ENCODE measurements around the gene NEU1.
"Not testable (repeated sequence)": the region's sequence is repeated elsewhere in the genome, so short reads cannot be mapped to it uniquely, and the experiment has no call there.

The NEU1 gene

DNA sequence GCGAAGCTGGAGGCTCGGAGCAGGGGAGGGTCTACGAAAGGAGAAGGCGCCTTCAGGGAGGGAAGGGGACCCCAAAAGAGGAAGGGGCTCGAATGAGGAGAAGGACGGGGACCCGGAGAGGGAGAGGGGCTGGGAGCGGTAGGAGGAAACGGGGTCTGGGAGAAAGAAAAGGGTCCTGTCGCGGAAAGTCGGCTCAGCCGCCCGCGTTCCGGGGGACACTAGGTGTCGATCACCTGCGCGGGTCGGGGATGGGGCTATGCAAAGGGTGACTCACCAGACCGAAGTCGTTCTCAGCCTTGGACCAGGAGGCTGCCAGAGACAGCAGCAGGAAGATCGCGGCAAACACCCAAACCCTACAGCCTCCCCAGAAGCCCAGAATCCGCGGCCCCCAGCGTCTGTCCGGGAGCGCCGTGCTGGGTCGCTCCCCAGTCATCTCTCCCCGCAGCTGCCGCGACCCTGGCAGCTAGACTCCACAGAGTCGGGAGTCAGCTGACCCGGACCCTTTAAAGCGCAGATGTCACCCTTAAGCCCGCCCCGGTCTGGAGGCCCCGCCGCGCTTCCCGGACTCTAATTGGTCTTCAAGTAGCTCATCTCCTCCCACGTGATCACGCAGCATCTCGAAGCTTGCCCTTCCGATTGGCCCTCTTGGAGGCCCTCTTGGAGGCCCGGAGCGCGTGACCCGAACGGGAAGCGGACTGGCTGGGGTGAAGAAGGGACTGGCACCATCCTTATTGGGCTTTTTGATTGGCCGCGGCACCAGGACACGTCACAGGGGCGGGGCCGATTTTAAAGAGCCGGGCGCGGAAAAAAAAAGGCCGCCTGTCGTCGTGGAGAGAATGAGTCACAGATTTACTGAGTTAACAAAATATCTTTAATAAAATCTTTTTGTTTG, at the start of gene NEU1:
Gene NEU1 (minus strand): TSS at position 478 of the 892 bp plus-strand sequence. CDS start 45 bp downstream, at position 433.
- peak; percentile 100 for DNase-seq (ENCODE audit: low spot score)

DNA sequence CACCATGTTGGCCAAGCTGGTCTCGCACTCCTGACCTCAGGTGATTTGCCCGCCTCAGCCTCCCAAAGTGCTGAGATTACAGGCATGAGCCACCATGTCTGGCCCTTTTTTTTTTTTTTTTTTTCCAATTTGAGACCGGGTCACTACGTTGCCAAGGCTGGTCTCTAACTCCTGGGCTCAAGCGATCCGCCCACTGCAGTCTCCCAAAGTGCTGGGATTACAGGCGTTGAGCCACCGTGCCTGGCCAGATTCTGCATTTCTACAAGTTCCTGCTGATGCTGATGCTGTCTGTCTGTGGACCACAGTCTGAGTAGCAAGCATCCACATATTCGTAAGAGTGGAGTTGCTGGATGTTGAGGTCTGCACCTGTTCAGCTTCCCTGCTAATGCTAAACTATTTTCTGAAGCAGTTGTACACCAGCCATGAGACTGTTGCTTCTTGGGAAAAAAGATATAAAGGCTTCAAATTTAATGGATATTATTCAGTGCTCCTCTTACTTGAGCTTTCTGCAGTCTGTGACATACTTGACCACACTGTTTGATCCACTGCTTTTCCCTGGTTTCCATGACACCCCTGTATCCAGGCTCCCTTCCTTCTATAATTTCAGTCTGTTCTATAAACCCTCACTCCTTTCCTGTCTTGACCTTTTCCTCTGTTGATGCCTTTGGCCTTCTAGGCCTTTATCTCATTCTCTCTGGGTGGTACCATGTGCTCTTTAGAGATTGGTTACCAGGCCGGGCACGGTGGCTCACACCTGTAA, 49.4 kb upstream of the NEU1 start:
- DNase-seq (ENCODE audit: low spot score), result no peak

DNA sequence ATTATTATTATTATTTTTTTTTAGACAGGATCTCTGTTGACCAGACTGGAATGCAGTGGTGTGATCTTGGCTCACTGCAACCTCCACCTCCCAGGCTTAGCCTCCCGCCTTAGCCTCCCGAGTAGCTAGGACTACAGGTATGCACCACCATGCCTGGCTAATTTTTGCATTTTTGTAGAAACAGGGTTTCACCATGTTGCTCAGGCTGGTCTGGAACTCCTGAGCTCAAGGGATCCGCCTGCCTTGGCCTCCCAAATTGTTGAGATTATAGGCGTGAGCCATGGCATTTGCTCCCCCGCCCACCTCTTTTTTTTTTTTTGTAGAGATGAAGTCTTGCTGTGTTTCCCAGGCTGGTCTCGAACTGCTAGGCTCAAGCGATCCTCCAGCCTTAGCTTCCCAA, 46.7 kb upstream of the NEU1 start:
- not testable (repeated sequence) for DNase-seq (ENCODE audit: low spot score)

DNA sequence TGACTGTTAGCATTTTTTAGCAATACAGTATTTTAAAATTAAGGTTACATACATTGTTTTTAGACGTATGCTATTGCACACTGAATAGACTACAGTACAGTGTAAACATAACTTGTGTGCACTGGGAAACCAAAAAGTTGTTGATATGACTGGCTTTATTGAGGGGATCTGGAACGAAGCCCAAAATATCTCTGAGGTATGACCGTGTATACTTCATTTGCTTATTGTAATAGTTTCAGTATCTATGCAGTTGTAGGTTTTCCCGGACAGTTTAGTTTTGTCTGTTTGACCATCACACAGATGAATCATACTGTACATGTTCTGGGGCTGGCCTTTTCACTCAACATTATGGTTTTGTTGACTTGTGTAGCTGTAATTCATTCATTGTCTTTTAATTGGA, 46.2 kb upstream of the NEU1 start:
- DNase-seq (ENCODE audit: low spot score), result no peak

DNA sequence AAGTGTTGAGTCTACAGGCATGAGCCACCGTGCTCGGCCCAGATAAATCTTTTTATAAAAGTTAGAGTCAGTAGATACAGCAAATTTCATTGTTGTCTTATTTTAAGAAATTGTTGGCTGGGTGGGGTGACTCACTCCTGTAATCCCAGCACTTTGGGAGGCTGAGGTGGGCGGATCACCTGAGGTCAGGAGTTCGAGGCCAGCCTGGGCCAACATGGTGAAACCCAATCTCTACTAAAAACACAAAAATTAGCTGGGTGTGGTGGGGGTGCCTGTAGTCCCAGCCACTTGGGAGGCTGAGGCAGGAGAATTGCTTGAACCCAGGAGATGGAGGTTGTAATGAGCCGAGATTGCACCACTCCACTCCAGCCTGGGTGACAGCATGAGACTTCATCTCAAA, 45.6 kb upstream of the NEU1 start:
- DNase-seq (ENCODE audit: low spot score), result not testable (repeated sequence)

DNA sequence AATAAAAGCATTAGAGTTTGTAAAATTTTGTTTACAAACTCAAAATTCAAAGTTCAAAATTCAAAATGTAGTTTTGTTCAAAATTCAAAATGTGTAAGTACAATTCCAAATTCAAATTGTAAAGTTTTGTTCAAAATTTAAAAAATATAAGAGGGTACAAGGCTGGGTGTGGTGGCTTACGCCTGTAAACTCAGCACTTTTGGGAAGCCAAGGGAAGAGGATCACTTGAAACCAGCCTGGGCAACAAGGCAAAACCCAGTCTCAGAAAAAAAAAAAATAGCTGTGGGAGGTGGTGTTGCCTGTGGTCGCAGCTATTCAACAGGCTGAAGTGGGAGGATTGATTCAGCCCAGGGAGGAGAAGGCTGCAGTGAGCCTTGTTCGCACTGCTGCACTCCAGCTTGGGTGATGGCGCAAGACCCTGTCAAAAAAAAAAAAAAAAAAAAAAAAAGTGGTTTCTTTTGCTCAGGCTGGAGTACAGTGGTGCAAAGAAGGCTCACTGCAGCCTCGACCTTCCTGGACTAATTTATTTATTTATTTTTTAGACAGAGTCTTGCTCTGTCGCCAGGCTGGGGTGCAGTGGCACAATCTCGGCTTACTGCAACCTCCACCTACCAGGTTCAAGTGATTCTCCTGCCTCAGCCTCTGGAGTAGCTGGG, 44.7 kb upstream of the NEU1 start:
- DNase-seq (ENCODE audit: low spot score), result no peak

DNA sequence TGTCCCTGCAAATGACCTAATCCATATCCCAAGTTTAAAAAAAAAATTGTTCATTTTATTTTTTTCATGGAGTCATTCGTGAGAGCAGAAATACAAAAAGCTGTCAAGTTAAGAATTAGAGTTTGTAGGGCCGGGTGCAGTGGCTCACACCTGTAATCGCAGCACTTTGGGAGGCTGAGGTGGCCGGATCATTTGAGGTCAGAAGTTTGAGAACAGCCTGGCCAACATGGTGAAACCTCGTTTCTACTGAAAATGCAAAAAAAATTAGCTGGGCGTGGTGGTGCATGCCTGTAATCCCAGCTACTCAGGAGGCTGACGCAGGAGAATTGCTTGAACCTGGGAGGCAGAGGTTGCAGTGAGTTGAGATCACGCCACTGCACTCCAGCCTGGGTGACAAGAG, 44.1 kb upstream of the NEU1 start:
- DNase-seq (ENCODE audit: low spot score), result not testable (repeated sequence)

DNA sequence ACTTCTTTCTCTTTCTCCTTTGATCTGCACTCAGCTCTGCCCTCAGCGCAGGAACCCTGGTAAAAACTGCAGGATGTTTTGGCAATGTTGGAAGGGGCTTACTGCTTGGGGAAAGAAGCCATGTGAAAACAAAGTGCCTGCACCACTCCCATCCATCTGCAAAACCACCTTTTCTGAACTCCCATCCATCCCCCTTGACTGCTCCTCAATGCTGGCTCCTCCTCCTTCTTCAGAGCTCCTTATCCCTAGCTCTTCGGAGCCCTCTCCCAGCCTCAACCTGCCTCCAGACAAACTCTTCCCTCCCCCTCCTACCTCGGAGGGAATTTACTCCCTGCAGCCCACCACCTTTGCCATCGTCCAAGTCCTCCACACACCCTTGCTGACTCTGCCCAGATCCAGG, 43.5 kb upstream of the NEU1 start:
- no peak for DNase-seq (ENCODE audit: low spot score)

DNA sequence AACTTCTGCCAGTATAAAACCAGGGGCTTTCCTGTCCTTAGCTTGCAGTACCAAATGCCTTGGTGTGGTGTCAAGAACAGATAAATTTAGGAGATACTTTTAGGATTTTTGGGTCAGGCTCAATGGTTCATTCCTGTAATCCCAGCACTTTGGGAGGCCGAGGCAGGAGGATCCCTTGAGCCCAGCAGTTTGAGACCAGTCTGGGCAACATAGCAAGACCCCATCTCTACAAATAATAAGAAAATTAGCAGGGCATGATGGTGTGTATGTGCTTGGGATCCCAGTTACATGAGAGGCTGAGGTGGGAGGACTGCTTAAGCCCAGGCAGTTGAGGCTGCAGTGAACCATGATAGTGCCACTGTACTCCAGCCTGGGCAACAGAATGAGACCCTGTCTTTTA, 42.4 kb upstream of the NEU1 start:
- no peak for DNase-seq (ENCODE audit: low spot score)

DNA sequence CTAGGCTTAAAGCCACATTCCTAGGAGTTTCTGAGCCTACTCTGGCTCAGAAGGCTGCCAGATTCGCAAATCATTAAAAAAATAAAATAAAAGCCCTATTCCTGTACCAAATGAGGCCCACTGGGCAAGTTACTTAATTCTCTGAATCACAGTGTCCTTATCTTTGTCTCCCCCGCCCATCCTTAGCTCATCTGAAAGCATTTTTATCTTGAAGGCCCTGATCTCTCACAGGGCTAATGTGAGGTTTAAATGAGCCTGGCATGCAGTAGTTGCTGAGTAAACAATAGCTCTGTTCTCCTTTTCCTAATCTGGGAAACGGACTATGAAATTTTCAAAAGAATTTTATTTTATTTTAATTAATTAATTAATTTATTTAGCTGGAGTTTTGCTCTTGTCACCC, 41.3 kb upstream of the NEU1 start:
- no peak for DNase-seq (ENCODE audit: low spot score)

DNA sequence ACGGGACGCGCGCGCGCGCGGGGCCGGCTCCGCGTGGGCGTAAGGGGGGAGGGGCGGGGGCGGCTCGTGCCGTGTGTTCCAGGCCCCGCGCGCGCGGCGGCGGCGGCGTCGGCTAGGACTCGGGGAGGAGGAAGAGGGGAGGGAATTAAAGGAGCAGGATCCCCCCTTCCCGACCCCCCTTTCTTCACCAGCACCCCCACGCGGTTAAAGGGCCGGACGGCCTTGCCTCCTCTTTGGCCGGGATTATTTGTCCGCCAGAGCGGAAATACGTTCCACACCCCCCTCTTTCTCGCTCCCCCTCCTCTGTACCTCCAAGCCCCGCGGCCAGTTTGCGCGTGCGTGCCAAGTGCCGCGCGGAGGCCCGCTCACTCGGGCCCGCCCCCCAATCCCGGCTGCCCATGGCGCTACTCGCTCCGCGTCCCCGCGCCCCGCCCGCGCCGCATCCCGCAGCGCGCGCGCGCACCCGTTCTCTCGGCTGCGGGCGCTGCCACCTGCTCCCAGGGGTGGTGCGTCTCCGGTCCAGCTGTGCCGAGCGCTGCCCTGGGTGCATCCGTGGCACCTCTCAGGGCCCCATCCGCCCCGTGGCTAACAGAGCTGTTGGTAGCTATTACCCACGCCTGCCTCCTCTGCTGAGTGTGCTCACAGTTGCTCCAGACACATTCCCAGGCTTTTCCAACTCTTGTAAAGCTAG, 39.5 kb upstream of the NEU1 start, which contains the start of gene ZBTB12:
Gene ZBTB12 (minus strand): TSS at position 134 of the 691 bp plus-strand sequence. CDS start 781 bp downstream, outside the sequence.
- peak; percentile 97 for DNase-seq (ENCODE audit: low spot score)

DNA sequence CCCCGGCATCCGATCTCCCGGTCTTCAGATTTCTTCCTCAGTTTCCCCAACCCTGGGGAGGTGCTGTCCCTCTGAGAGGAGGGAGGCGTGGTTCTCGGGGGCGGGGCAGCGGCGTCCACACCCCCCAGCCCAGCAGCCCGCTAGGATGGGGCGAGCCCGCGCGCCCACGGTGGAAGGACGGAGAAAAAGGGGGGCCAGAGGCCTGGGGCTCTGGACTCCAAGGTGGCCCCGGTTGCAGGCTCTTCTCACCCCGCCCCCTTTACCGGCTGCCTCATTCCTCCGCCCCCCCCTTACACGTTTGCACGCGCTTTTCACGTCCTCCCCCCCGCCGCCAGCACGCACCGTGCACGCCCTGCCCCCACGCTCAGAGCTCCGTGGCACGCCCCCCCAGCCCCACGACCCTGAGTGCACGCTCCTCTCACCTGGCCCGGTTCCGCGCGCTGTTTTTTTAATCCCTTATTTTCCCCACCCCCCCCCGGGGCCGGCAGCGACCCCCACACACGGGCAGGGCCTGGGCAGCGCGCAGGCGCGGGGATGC, 38.9 kb upstream of the NEU1 start:
- DNase-seq (ENCODE audit: low spot score), result peak; percentile 64

DNA sequence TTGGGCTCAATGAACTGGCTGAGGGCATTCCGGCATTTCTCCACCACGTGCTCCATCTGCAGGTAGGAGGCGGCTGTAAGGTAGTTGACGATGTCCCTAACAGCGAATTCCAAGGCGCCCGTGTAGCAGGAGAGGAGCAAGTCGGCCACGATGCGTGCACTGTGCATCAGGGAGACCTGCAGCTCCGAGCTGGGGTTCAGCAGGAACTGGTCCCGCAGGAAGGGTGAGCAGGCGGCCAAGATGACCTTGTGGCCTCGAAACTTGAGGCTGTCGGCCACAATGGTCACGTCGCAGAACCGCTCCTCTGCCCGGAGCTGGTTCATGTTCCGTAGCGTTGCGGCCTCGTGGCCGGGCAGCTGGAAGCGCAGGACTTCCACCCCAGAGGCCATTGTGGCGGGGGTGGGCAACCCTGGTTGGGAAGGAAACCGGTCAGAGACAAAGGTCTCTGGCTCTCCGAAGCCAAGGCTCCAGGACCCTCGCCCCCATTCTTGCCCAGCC, 38.3 kb upstream of the NEU1 start:
- DNase-seq (ENCODE audit: low spot score), result no peak

DNA sequence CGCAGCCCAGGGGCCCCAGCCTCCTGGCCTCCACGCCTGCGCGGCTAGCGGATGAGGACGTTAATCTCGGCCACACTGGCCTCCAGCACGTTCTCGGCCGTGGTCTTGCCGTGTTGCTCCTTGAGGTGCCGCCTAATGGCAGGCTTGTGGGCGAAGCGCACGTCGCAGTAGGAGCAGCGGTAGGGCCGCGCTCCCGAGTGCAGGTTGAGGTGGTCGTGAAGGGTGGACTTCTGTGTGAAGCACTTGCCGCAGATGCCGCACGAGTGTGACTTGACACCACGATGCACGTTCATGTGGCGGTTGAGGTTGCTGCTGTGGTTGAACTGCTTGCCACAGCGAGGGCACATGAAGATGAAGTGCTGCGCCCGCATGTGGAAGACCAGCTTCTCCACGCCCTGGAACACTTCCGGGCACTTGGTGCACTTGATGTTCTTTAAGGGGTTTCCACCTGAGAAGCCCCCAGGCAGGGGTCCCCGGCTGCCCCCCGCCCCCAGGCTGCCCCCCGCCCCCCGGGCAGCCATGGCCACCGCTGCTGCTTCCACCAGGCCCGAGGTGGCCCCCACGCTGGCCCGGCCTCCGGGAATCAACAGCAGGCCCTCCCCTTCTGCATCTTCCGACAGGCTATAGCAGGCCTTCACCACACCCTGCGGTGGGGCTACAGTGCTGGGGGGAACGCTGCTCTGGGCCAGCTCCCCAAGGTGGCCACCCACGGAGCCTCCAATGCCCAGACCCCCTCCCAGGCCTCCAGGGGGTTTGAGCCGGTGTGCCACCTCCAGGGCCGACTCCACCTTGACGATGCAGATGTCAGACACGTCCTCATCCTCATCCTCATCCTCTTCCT, 37.5 kb upstream of the NEU1 start:
- DNase-seq (ENCODE audit: low spot score), result no peak

DNA sequence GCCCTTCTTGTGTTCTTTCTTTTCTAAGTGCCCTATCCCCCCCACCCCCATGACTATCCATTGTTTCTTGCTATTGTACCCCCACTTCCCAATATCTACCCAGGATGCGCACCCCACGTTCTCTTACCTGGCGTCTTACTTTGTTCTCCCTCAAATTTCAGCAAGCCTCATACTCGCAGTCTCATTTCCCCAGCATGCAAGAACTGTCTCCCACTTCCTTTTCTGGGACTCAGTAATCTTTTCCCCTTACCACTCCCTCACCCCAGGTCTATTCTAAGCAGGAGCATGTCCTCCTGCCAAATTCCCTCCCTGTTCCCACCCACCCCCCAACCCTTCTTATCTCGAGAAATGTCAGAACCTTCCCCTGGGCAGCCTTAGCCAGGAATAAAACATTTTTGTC, 36.6 kb upstream of the NEU1 start:
- DNase-seq (ENCODE audit: low spot score), result no peak

DNA sequence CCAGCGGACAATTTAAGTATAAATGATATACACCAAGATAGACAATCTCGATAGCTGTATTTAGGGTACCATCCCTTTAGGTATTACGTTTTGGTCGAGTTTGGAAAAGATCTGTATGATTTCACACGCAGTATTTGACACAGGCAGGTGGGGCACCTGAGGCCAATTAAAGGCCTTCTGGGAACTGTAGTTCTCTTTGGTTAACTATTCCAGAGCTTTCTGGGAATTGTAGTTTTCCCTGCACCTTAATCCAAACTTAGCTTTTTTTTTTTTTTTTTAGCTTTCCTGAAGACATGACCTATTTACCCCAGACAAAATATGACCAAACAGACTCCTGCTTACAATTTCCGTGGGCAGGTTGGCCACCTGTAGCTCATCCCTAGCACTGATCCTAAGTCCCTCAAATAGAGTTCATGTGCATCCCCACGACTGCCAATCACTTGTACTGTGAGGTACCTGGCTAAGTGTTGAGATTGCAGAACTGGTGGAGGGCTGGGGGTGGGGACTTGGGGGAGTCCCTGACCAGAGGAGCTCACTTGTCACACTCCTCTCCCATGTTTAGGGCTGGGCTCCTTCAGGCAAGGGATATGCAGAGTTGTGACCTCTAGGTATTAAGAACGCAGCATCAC, 35.9 kb upstream of the NEU1 start:
- DNase-seq (ENCODE audit: low spot score), result peak; percentile 71

DNA sequence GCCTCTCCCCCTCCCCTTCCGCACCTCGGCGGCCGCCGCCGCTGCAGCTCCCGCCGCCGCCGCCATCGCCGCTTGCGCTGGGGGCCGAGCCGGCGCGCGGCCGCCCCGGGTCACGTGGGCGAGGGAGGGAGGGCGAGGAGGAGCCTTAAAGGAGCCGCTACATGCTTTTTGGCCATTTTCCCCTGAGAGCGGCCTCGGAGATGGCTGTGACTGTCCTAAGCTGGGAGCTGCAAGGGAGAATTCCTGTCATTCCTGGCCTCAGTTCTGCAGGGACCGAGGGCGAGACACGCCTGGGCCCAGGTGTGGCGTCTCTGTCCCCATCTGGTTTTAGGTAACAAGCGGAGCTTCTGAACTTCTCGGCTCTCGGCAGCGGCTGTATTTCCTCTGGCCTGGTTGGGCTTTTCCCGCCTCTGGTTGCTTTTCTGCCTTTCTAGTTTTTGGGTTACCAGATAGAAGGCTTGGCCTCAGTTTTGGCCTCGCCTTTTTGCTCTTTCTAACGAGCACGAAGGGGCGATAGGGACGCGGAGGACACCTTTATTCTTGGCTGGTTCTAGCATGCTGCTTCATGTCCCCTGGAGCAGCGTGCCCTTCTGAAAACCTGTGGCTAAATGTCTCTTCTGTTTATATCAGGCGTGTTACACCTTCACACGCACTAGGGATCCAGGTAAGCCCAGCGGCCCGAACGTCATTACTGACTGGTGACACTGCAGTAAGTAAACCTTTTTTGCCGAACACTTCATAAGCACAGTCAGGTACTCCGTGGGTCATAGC, 35.2 kb upstream of the NEU1 start, which contains the start of gene EHMT2:
Gene EHMT2 (minus strand): TSS at position 87 of the 771 bp plus-strand sequence. CDS start 21 bp downstream, at position 66.
- peak; percentile 92 for DNase-seq (ENCODE audit: low spot score)

DNA sequence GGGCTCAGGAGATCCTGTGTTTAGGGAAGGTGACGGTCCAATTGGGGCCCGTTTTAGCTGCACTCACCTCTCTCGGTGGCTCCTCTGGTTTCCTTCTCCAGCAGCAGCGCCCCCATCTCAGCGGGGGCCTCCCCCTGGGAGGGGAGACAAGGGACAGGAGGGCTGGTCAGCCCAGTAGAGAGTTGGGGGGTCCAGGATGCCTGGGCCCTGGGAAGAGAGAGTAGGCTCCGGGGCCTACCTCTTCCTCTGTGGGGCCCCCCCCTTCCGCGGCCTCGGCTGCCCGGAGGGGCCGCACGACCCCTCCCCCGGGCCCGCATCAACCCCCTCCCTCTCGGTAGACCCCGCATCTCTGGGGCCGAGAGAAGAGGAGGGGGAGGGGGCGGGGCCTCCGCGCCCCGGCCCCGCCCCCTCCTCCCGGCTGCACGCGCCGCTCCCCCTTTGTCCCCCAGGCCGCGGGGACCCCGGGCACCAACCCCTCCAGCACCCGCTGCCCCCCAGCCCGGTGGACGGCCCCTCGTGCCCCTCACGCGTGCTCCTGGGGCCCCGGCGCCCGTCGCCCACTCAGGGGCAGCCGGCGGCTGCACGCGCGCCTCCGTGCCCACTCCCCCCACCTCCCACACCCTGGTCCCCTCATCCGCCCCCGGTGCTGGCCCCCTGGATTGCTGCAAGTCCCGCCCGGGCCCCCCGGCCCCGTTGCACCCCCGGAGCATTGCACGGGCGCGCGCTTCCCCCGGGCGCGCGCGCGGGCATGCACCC, 34.4 kb upstream of the NEU1 start:
- peak; percentile 25 for DNase-seq (ENCODE audit: low spot score)
